GM18907 (cell line): ENCODE results near the gene BDKRB2.

Experiments used
- ATAC-seq: cut with Tn5 transposase; IDR thresholded peaks from one replicate; pipeline ENCODE4 v1.9.1; 2021; ENCODE audit warnings: mild to moderate bottlenecking, moderate library complexity; ENCODE audit not compliant: unreplicated experiment

BDKRB2 gene

GRCh38 chr14:96267916-96268315 is 63.3 kb downstream of the BDKRB2 start:
- ATAC-seq, result no peak

GRCh38 chr14:96268431-96269358 is 64.1 kb downstream of the BDKRB2 start:
- no peak for ATAC-seq

GRCh38 chr14:96269359-96269710 is 64.7 kb downstream of the BDKRB2 start:
- ATAC-seq, result no peak

- ATAC-seq, result no peak
These were observed 66.2 kb downstream of the BDKRB2 start for GRCh38 chr14:96270565-96271420.

GRCh38 chr14:96271421-96271762 is 66.8 kb downstream of the BDKRB2 start:
- ATAC-seq, result no peak

GRCh38 chr14:96272777-96273473 is 68.3 kb downstream of the BDKRB2 start:
- ATAC-seq, result no peak

GRCh38 chr14:96273629-96274028 is 69.0 kb downstream of the BDKRB2 start:
- no peak for ATAC-seq

GRCh38 chr14:96274122-96274521 is 69.5 kb downstream of the BDKRB2 start:
- ATAC-seq, result no peak

GRCh38 chr14:96274543-96274942 is 69.9 kb downstream of the BDKRB2 start:
- no peak for ATAC-seq

GRCh38 chr14:96275177-96276112 is 70.8 kb downstream of the BDKRB2 start:
- no peak for ATAC-seq

GRCh38 chr14:96277890-96278289 is 73.3 kb downstream of the BDKRB2 start:
- no peak for ATAC-seq

- no peak for ATAC-seq
These were observed 74.9 kb downstream of the BDKRB2 start for GRCh38 chr14:96279564-96279963.

- ATAC-seq, result no peak
These were observed 75.5 kb downstream of the BDKRB2 start for GRCh38 chr14:96280104-96280503.

- ATAC-seq, result no peak
These were observed 76.8 kb downstream of the BDKRB2 start for GRCh38 chr14:96281486-96281885.

- ATAC-seq, result no peak
These were observed 79.4 kb downstream of the BDKRB2 start for GRCh38 chr14:96284008-96284407.

GRCh38 chr14:96284430-96284829 is 79.8 kb downstream of the BDKRB2 start:
- no peak for ATAC-seq

- ATAC-seq, result no peak
These were observed 81.0 kb downstream of the BDKRB2 start for GRCh38 chr14:96285667-96286066.

GRCh38 chr14:96286251-96286650 is 81.6 kb downstream of the BDKRB2 start:
- no peak for ATAC-seq

- no peak for ATAC-seq
These were observed 83.2 kb downstream of the BDKRB2 start for GRCh38 chr14:96287856-96288255.
